ENCODE measurements around the gene TMEM63C.

The TMEM63C gene

GRCh38 chr14:77141214-77142004, 40.2 kb upstream of the TMEM63C start, which contains the start of gene ZDHHC22:
Gene ZDHHC22, minus strand, starts transcription at chr14:77141791. Its CDS starts 2,053 bp downstream, at chr14:77139738.
- Histone ChIP-seq H3K27ac (ENCODE audit: low read length) (no peak within 1 kb of the TSS), H3K4me3 (ENCODE audit: low read length) (no peak within 1 kb of the TSS), H4K20me1 (ENCODE audit: insufficient read depth, low read length) (no peaks in the 10 kb centered on the region), H3K9ac (ENCODE audit: low read length) (no peak within 1 kb of the TSS), H3K36me3 (replicated peaks; ENCODE audit: insufficient read depth, low read length) (no peaks in the 10 kb centered on the region), H3K79me2 (ENCODE audit: low read length) (no peaks in the 10 kb centered on the region), H3K27me3 (replicated peaks; ENCODE audit: insufficient read depth, low read length) (peaks cover 23% of the 10 kb centered on the region), H2AFZ (ENCODE audit: low read length) (no peak within 1 kb of the TSS), H3K9me2 (replicated peaks; ENCODE audit: insufficient read depth, low read length) (no peaks in the 10 kb centered on the region), H3K4me1 (ENCODE audit: low read length) (no peaks in the 10 kb centered on the region), H3K4me2 (ENCODE audit: low read depth, low read length) (no peak within 1 kb of the TSS), H3F3A (ENCODE audit: insufficient read depth, low read length) (no peaks in the 10 kb centered on the region), H3K9me3 (replicated peaks; ENCODE audit: insufficient read depth, low read length) (no peaks in the 10 kb centered on the region)
- DNase-seq: no peak
- TF ChIP-seq, protein P1, sequence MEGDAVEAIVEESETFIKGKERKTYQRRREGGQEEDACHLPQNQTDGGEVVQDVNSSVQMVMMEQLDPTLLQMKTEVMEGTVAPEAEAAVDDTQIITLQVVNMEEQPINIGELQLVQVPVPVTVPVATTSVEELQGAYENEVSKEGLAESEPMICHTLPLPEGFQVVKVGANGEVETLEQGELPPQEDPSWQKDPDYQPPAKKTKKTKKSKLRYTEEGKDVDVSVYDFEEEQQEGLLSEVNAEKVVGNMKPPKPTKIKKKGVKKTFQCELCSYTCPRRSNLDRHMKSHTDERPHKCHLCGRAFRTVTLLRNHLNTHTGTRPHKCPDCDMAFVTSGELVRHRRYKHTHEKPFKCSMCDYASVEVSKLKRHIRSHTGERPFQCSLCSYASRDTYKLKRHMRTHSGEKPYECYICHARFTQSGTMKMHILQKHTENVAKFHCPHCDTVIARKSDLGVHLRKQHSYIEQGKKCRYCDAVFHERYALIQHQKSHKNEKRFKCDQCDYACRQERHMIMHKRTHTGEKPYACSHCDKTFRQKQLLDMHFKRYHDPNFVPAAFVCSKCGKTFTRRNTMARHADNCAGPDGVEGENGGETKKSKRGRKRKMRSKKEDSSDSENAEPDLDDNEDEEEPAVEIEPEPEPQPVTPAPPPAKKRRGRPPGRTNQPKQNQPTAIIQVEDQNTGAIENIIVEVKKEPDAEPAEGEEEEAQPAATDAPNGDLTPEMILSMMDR (IDR thresholded peaks at IDR 0.05; ENCODE audit: low read length): no peak
- TF ChIP-seq EZH2phosphoT487 (IDR thresholded peaks at IDR 0.05; ENCODE audit: low read length) (no peak), EZH2 (optimal IDR thresholded peaks at IDR 0.05; ENCODE audit: low read depth, low read length) (no peak)

DNA sequence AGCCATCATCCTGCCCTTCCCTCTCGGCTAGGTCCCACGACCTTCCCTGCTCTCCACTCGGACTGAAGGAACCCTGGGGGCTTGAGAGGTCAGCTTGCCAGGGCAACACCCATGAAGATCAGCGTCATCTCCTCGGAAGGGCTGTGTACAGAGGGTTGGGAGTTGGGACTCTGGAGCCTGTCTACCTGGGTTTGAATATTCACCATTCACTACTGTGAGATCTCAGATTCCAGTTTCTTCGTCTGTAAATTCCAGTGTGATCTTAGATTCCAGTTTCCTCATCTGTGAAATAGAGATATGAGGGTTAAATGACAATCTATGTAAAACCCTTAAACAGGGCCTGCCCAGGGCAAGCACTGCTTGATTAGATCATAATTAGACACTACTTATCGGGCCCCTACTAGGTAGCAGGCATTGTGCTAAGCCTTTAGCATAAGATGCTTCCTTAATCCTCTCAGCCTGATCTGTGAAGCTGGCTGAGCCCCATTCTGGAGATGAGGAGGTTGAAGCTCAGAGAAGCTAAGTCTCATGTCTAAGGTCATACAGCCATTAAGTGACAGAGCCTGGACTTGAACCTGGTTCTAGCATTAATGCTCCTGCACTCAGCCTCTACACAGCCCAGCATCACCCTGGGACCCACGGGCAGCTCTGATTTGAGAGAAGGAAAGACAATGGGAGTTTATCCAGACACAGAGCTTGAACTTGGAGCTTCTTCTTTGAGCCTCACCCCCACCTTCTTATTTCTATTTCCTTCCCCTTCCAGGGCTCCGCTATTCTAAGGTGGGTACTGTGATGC, 39.4 kb upstream of the TMEM63C start:
- Histone ChIP-seq H3K9ac (ENCODE audit: low read length) (no peak overlapping the region), H3K36me3 (replicated peaks; ENCODE audit: insufficient read depth, low read length) (no peaks in the 10 kb centered on the region), H3K79me2 (ENCODE audit: low read length) (no peaks in the 10 kb centered on the region), H3K9me3 (replicated peaks; ENCODE audit: insufficient read depth, low read length) (no peaks in the 10 kb centered on the region), H3F3A (ENCODE audit: insufficient read depth, low read length) (no peaks in the 10 kb centered on the region), H3K9me2 (replicated peaks; ENCODE audit: insufficient read depth, low read length) (no peaks in the 10 kb centered on the region), H2AFZ (ENCODE audit: low read length) (no peak overlapping the region), H3K4me3 (ENCODE audit: low read length) (no peak overlapping the region), H3K4me2 (ENCODE audit: low read depth, low read length) (no peak overlapping the region), H4K20me1 (ENCODE audit: insufficient read depth, low read length) (no peaks in the 10 kb centered on the region), H3K4me1 (ENCODE audit: low read length) (no peaks in the 10 kb centered on the region), H3K27ac (ENCODE audit: low read length) (no peak overlapping the region), H3K27me3 (replicated peaks; ENCODE audit: insufficient read depth, low read length) (peaks cover 23% of the 10 kb centered on the region)
- DNase-seq: no peak
- TF ChIP-seq, protein P1 (IDR thresholded peaks at IDR 0.05; ENCODE audit: low read length): no peak
- no peak for TF ChIP-seq EZH2phosphoT487 (IDR thresholded peaks at IDR 0.05; ENCODE audit: low read length)
- TF ChIP-seq EZH2 (optimal IDR thresholded peaks at IDR 0.05; ENCODE audit: low read depth, low read length): no peak

- Histone ChIP-seq H3F3A (ENCODE audit: insufficient read depth, low read length) (no peaks in the 10 kb centered on the region), H3K27ac (ENCODE audit: low read length) (no peak overlapping the region), H3K79me2 (ENCODE audit: low read length) (no peaks in the 10 kb centered on the region), H3K9me3 (replicated peaks; ENCODE audit: insufficient read depth, low read length) (no peaks in the 10 kb centered on the region), H4K20me1 (ENCODE audit: insufficient read depth, low read length) (no peaks in the 10 kb centered on the region), H3K4me1 (ENCODE audit: low read length) (no peaks in the 10 kb centered on the region), H3K36me3 (replicated peaks; ENCODE audit: insufficient read depth, low read length) (no peaks in the 10 kb centered on the region), H3K4me3 (ENCODE audit: low read length) (no peak overlapping the region), H3K9ac (ENCODE audit: low read length) (no peak overlapping the region), H3K27me3 (replicated peaks; ENCODE audit: insufficient read depth, low read length) (peaks cover 23% of the 10 kb centered on the region), H2AFZ (ENCODE audit: low read length) (no peak overlapping the region), H3K9me2 (replicated peaks; ENCODE audit: insufficient read depth, low read length) (no peaks in the 10 kb centered on the region), H3K4me2 (ENCODE audit: low read depth, low read length) (no peak overlapping the region)
- TF ChIP-seq EZH2 (optimal IDR thresholded peaks at IDR 0.05; ENCODE audit: low read depth, low read length) (no peak), EZH2phosphoT487 (IDR thresholded peaks at IDR 0.05; ENCODE audit: low read length) (no peak)
- TF ChIP-seq, protein P1 (IDR thresholded peaks at IDR 0.05; ENCODE audit: low read length): no peak
- DNase-seq: no peak
Observed at GRCh38 chr14:77143071-77143470, 38.5 kb upstream of the TMEM63C start.

Data from MM.1S (cell line).